ENCODE data around the gene JAM3. TPM values are rescaled to one million over a fixed set of nuclear protein-coding genes. Genes with fewer than 3 reads are reported as not detected.

The JAM3 gene
- polyA plus RNA-seq, 1 donor: 15.7 TPM

DNA sequence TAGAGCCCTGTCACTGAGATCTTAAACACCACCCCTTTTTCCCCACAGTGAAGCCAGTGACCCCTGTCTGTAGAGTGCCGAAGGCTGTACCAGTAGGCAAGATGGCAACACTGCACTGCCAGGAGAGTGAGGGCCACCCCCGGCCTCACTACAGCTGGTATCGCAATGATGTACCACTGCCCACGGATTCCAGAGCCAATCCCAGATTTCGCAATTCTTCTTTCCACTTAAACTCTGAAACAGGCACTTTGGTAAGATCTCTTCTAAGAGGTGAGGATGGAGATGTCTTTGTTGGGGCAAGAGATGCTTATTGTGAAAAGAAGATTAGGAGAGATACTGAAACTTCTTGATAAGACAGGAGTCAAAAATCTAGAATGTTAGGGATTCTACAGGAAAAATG lies 75.9 kb downstream of the JAM3 start:
- WGBS (ENCODE audit: insufficient coverage, low lambda C conversion rate): no CpG with 5 or more reads among the region's 5 CpGs
- H3K36me3 ChIP-seq (ENCODE audit: control insufficient read depth, insufficient read depth, low read length): peaks cover 16% of the 10 kb centered on the region

GRCh38 chr11:134145715-134146114 lies 76.8 kb downstream of the JAM3 start:
- H3K4me3 ChIP-seq (ENCODE audit: low read length): no peak overlapping the region
- WGBS (ENCODE audit: insufficient coverage, low lambda C conversion rate): no CpG with 5 or more reads among the region's 8 CpGs
- H3K27ac ChIP-seq (ENCODE audit: low read length): no peak overlapping the region
- no peaks in the 10 kb centered on the region for H3K27me3 ChIP-seq (ENCODE audit: control insufficient read depth, insufficient read depth, low read length)
- no peaks in the 10 kb centered on the region for H3K4me1 ChIP-seq (ENCODE audit: control insufficient read depth, insufficient read depth, low read length)
- no peak for DNase-seq
- peaks cover 24% of the 10 kb centered on the region for H3K36me3 ChIP-seq (ENCODE audit: control insufficient read depth, insufficient read depth, low read length)
- no peaks in the 10 kb centered on the region for H3K9me3 ChIP-seq (ENCODE audit: control insufficient read depth, low read depth, low read length)

More for the DNA sequence above, 75.9 kb downstream of the JAM3 start:
- DNase-seq: no peak
- Histone ChIP-seq H3K27me3 (ENCODE audit: control insufficient read depth, insufficient read depth, low read length) (no peaks in the 10 kb centered on the region), H3K27ac (ENCODE audit: low read length) (no peak overlapping the region), H3K4me1 (ENCODE audit: control insufficient read depth, insufficient read depth, low read length) (no peaks in the 10 kb centered on the region), H3K4me3 (ENCODE audit: low read length) (no peak overlapping the region), H3K9me3 (ENCODE audit: control insufficient read depth, low read depth, low read length) (no peaks in the 10 kb centered on the region)

GRCh38 chr11:134146598-134146997 lies 77.7 kb downstream of the JAM3 start:
- no peak for DNase-seq
- Histone ChIP-seq H3K9me3 (ENCODE audit: control insufficient read depth, low read depth, low read length) (no peaks in the 10 kb centered on the region), H3K4me1 (ENCODE audit: control insufficient read depth, insufficient read depth, low read length) (no peaks in the 10 kb centered on the region), H3K27ac (ENCODE audit: low read length) (no peak overlapping the region), H3K4me3 (ENCODE audit: low read length) (no peak overlapping the region), H3K27me3 (ENCODE audit: control insufficient read depth, insufficient read depth, low read length) (no peaks in the 10 kb centered on the region), H3K36me3 (ENCODE audit: control insufficient read depth, insufficient read depth, low read length) (peaks cover 32% of the 10 kb centered on the region)
- no CpG with 5 or more reads among the region's 3 CpGs for WGBS (ENCODE audit: insufficient coverage, low lambda C conversion rate)

GRCh38 chr11:134149371-134149770 lies 80.5 kb downstream of the JAM3 start:
- Histone ChIP-seq H3K36me3 (ENCODE audit: control insufficient read depth, insufficient read depth, low read length) (peaks cover 54% of the 10 kb centered on the region), H3K27ac (ENCODE audit: low read length) (no peak overlapping the region), H3K27me3 (ENCODE audit: control insufficient read depth, insufficient read depth, low read length) (no peaks in the 10 kb centered on the region), H3K4me1 (ENCODE audit: control insufficient read depth, insufficient read depth, low read length) (no peaks in the 10 kb centered on the region), H3K4me3 (ENCODE audit: low read length) (no peak overlapping the region), H3K9me3 (ENCODE audit: control insufficient read depth, low read depth, low read length) (no peaks in the 10 kb centered on the region)
- WGBS (ENCODE audit: insufficient coverage, low lambda C conversion rate): no CpG with 5 or more reads among the region's 16 CpGs
- DNase-seq: no peak

DNA sequence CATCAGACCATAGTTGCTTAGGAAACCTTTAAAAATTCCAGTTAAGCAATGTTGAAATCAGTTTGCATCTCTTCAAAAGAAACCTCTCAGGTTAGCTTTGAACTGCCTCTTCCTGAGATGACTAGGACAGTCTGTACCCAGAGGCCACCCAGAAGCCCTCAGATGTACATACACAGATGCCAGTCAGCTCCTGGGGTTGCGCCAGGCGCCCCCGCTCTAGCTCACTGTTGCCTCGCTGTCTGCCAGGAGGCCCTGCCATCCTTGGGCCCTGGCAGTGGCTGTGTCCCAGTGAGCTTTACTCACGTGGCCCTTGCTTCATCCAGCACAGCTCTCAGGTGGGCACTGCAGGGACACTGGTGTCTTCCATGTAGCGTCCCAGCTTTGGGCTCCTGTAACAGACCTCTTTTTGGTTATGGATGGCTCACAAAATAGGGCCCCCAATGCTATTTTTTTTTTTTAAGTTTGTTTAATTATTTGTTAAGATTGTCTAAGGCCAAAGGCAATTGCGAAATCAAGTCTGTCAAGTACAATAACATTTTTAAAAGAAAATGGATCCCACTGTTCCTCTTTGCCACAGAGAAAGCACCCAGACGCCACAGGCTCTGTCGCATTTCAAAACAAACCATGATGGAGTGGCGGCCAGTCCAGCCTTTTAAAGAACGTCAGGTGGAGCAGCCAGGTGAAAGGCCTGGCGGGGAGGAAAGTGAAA lies 81.5 kb downstream of the JAM3 start:
- Histone ChIP-seq H3K36me3 (ENCODE audit: control insufficient read depth, insufficient read depth, low read length) (peaks cover 58% of the 10 kb centered on the region), H3K9me3 (ENCODE audit: control insufficient read depth, low read depth, low read length) (no peaks in the 10 kb centered on the region), H3K4me3 (ENCODE audit: low read length) (no peak overlapping the region), H3K27me3 (ENCODE audit: control insufficient read depth, insufficient read depth, low read length) (no peaks in the 10 kb centered on the region), H3K4me1 (ENCODE audit: control insufficient read depth, insufficient read depth, low read length) (no peaks in the 10 kb centered on the region), H3K27ac (ENCODE audit: low read length) (no peak overlapping the region)
- WGBS (ENCODE audit: insufficient coverage, low lambda C conversion rate): 100% methylated on average over 1 of the region's 12 CpGs
- no peak for DNase-seq

DNA sequence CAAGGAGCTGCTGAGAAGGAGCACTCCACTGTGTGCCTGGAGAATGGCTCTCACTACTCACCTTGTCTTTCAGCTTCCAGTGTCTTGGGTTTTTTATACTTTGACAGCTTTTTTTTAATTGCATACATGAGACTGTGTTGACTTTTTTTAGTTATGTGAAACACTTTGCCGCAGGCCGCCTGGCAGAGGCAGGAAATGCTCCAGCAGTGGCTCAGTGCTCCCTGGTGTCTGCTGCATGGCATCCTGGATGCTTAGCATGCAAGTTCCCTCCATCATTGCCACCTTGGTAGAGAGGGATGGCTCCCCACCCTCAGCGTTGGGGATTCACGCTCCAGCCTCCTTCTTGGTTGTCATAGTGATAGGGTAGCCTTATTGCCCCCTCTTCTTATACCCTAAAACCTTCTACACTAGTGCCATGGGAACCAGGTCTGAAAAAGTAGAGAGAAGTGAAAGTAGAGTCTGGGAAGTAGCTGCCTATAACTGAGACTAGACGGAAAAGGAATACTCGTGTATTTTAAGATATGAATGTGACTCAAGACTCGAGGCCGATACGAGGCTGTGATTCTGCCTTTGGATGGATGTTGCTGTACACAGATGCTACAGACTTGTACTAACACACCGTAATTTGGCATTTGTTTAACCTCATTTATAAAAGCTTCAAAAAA lies 82.3 kb downstream of the JAM3 start:
- Histone ChIP-seq H3K27me3 (ENCODE audit: control insufficient read depth, insufficient read depth, low read length) (no peaks in the 10 kb centered on the region), H3K4me1 (ENCODE audit: control insufficient read depth, insufficient read depth, low read length) (no peaks in the 10 kb centered on the region), H3K4me3 (ENCODE audit: low read length) (no peak overlapping the region), H3K36me3 (ENCODE audit: control insufficient read depth, insufficient read depth, low read length) (peaks cover 61% of the 10 kb centered on the region), H3K27ac (ENCODE audit: low read length) (no peak overlapping the region), H3K9me3 (ENCODE audit: control insufficient read depth, low read depth, low read length) (no peaks in the 10 kb centered on the region)
- 100% methylated on average over 2 of the region's 10 CpGs for WGBS (ENCODE audit: insufficient coverage, low lambda C conversion rate)
- no peak for DNase-seq

- DNase-seq: no peak
- H3K36me3 ChIP-seq (ENCODE audit: control insufficient read depth, insufficient read depth, low read length): peaks cover 70% of the 10 kb centered on the region
- no peaks in the 10 kb centered on the region for H3K27me3 ChIP-seq (ENCODE audit: control insufficient read depth, insufficient read depth, low read length)
- no peaks in the 10 kb centered on the region for H3K9me3 ChIP-seq (ENCODE audit: control insufficient read depth, low read depth, low read length)
- WGBS (ENCODE audit: insufficient coverage, low lambda C conversion rate): no CpG with 5 or more reads among the region's 9 CpGs
- no peak overlapping the region for H3K27ac ChIP-seq (ENCODE audit: low read length)
- no peaks in the 10 kb centered on the region for H3K4me1 ChIP-seq (ENCODE audit: control insufficient read depth, insufficient read depth, low read length)
- H3K4me3 ChIP-seq (ENCODE audit: low read length): no peak overlapping the region
Observed at GRCh38 chr11:134152696-134153095, 83.8 kb downstream of the JAM3 start.

- 94% methylated on average over 5 of the region's 30 CpGs for WGBS (ENCODE audit: insufficient coverage, low lambda C conversion rate)
- H3K36me3 ChIP-seq (ENCODE audit: control insufficient read depth, insufficient read depth, low read length): peaks cover 76% of the 10 kb centered on the region
- no peak overlapping the region for H3K4me3 ChIP-seq (ENCODE audit: low read length)
- no peak overlapping the region for H3K27ac ChIP-seq (ENCODE audit: low read length)
- H3K4me1 ChIP-seq (ENCODE audit: control insufficient read depth, insufficient read depth, low read length): no peaks in the 10 kb centered on the region
- no peaks in the 10 kb centered on the region for H3K27me3 ChIP-seq (ENCODE audit: control insufficient read depth, insufficient read depth, low read length)
- H3K9me3 ChIP-seq (ENCODE audit: control insufficient read depth, low read depth, low read length): no peaks in the 10 kb centered on the region
- DNase-seq: no peak
Observed at GRCh38 chr11:134153147-134153905, 84.5 kb downstream of the JAM3 start.

- Histone ChIP-seq H3K9me3 (ENCODE audit: control insufficient read depth, low read depth, low read length) (no peaks in the 10 kb centered on the region), H3K4me1 (ENCODE audit: control insufficient read depth, insufficient read depth, low read length) (no peaks in the 10 kb centered on the region), H3K36me3 (ENCODE audit: control insufficient read depth, insufficient read depth, low read length) (peaks cover 75% of the 10 kb centered on the region), H3K27me3 (ENCODE audit: control insufficient read depth, insufficient read depth, low read length) (no peaks in the 10 kb centered on the region), H3K27ac (ENCODE audit: low read length) (no peak overlapping the region), H3K4me3 (ENCODE audit: low read length) (no peak overlapping the region)
- WGBS (ENCODE audit: insufficient coverage, low lambda C conversion rate): no CpG with 5 or more reads among the region's 11 CpGs
- no peak for DNase-seq
Observed at GRCh38 chr11:134154441-134154840, 85.6 kb downstream of the JAM3 start.

DNA sequence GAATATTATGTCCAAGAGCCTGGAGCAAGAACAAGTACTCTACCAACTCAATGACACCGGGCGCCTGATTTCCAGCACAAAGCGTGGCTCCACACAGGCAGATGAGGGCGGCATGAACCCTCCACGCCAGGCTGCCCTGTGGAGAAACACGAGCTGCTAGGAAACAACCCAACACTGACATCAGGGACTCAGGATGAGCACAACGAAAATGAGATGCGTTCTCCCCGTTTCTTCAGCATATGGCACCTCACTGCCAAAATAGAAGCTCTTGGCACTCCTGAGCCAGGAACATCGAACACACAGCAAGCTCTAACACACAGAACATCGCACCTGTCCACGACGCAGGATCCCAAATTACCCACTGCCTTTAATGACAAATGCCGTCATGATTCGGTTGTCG lies 86.6 kb downstream of the JAM3 start:
- DNase-seq: no peak
- peaks cover 78% of the 10 kb centered on the region for H3K36me3 ChIP-seq (ENCODE audit: control insufficient read depth, insufficient read depth, low read length)
- WGBS (ENCODE audit: insufficient coverage, low lambda C conversion rate): no CpG with 5 or more reads among the region's 16 CpGs

More for the DNA sequence above, 86.6 kb downstream of the JAM3 start:
- Histone ChIP-seq H3K4me1 (ENCODE audit: control insufficient read depth, insufficient read depth, low read length) (no peaks in the 10 kb centered on the region), H3K9me3 (ENCODE audit: control insufficient read depth, low read depth, low read length) (no peaks in the 10 kb centered on the region), H3K4me3 (ENCODE audit: low read length) (no peak overlapping the region), H3K27ac (ENCODE audit: low read length) (no peak overlapping the region), H3K27me3 (ENCODE audit: control insufficient read depth, insufficient read depth, low read length) (no peaks in the 10 kb centered on the region)

Measured in large intestine (tissue), 3 donors.